Measurements from ENCODE around the gene IL1RL1. TPM values are rescaled to one million over a fixed set of nuclear protein-coding genes. Genes with fewer than 3 reads are reported as not detected.

Gene IL1RL1
- total RNA-seq, 4 donors from 2014 or later, result 4.3 to 20.2 (median 8.1) TPM

DNA sequence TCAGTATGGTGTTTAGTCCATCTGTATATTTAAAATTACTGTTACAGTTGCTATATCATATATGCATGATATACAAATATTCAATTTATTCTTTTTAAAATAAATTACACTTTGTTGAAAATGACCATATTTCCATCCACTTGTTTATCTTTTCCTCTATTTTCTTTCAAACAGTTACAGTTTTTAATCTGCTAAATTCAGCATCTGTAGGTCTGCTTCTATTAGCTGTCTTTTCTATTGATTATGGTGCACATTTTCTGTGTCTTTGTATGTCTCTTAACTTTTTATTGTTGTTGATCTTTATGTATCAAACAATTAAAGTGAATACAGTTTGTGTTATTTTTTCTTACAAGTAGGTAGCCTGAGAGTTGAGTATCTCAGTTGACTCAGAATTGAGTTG, 72.4 kb downstream of the IL1RL1 start:
- TF ChIP-seq POLR2AphosphoS5 (IDR thresholded peaks at IDR 0.05), result no peak
- TF ChIP-seq EP300 (IDR thresholded peaks at IDR 0.05), result no peak
- no peak for TF ChIP-seq POLR2A (IDR thresholded peaks at IDR 0.05; ENCODE audit: low read depth)
- TF ChIP-seq, protein P1, sequence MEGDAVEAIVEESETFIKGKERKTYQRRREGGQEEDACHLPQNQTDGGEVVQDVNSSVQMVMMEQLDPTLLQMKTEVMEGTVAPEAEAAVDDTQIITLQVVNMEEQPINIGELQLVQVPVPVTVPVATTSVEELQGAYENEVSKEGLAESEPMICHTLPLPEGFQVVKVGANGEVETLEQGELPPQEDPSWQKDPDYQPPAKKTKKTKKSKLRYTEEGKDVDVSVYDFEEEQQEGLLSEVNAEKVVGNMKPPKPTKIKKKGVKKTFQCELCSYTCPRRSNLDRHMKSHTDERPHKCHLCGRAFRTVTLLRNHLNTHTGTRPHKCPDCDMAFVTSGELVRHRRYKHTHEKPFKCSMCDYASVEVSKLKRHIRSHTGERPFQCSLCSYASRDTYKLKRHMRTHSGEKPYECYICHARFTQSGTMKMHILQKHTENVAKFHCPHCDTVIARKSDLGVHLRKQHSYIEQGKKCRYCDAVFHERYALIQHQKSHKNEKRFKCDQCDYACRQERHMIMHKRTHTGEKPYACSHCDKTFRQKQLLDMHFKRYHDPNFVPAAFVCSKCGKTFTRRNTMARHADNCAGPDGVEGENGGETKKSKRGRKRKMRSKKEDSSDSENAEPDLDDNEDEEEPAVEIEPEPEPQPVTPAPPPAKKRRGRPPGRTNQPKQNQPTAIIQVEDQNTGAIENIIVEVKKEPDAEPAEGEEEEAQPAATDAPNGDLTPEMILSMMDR (IDR thresholded peaks at IDR 0.05), result no peak
- Histone ChIP-seq H3K27ac (replicated peaks in 1 of 4) (no peak overlapping the region), H3K4me1 (no peaks in the 10 kb centered on the region), H3K9me3 (peaks cover 0 to 22% (median 13%) of the 10 kb centered on the region in 4 donors), H3K36me3 (peaks cover 0 to 9% (median 0%) of the 10 kb centered on the region in 4 donors), H3K4me3 (no peak overlapping the region), H3K27me3 (no peaks in the 10 kb centered on the region)
- no peak for DNase-seq (ENCODE audit: extremely low spot score)
- intact Hi-C loops (cut with DNase I), result no loop called here

DNA sequence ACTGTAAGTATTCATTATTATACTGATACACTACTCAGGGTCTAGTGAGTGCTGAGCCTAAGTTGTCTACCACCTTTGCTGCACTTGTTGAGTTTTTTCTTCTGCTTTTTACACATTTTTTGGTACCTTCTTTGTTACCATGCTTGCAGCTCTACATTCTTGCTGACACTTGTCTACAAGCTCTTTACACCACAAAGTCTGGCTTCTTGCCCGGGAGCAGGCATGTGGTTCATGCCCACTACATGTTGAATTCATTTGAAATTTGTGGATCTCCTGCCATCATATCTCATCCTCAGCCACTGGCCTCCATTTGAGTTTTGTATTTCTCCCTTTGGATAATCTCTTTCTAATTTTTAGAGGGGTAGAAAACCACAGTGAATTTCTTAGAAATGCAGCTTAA, 74.2 kb downstream of the IL1RL1 start:
- WGBS, result 76% methylated on average over 1 of the region's 1 CpG
- intact Hi-C loops (cut with DNase I), result no loop called here
- Histone ChIP-seq H3K36me3 (peaks cover 0 to 9% (median 0%) of the 10 kb centered on the region in 4 donors), H3K4me3 (no peak overlapping the region), H3K27ac (replicated peaks in 1 of 4) (no peak overlapping the region), H3K9me3 (peaks cover 0 to 22% (median 13%) of the 10 kb centered on the region in 4 donors), H3K4me1 (no peaks in the 10 kb centered on the region), H3K27me3 (no peaks in the 10 kb centered on the region)
- peak; percentile 50 for DNase-seq (ENCODE audit: extremely low spot score)
- no peak for TF ChIP-seq POLR2A (IDR thresholded peaks at IDR 0.05; ENCODE audit: low read depth)
- no peak for TF ChIP-seq POLR2AphosphoS5 (IDR thresholded peaks at IDR 0.05)
- TF ChIP-seq, protein P1 (IDR thresholded peaks at IDR 0.05), result no peak
- TF ChIP-seq EP300 (IDR thresholded peaks at IDR 0.05), result no peak

DNA sequence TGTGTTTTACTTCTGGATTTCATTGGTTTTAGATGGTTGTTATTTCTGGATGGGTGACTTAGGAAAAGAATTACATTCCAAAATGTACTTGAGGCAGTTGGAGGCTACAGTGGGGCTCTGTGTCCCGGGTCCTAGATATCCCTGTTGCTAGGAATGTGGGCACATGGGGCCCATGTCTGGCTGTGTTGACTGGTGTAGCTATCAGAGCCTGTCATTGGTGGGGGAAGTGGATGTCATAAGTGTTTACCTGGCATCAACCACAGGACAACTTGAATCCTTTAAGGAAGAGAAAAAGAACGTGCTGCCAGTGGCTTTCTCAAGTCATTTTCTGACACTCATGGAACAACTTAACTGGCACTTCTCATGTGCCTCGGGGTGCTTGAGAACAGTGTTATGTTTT, 74.6 kb downstream of the IL1RL1 start:
- Histone ChIP-seq H3K4me1 (no peaks in the 10 kb centered on the region), H3K27me3 (no peaks in the 10 kb centered on the region), H3K27ac (replicated peaks in 1 of 4) (no peak overlapping the region), H3K36me3 (peaks cover 0 to 9% (median 0%) of the 10 kb centered on the region in 4 donors), H3K9me3 (peaks cover 0 to 22% (median 13%) of the 10 kb centered on the region in 4 donors), H3K4me3 (no peak overlapping the region)
- intact Hi-C loops (cut with DNase I), result no loop called here
- TF ChIP-seq EP300 (IDR thresholded peaks at IDR 0.05) (no peak), POLR2AphosphoS5 (IDR thresholded peaks at IDR 0.05) (no peak), POLR2A (IDR thresholded peaks at IDR 0.05; ENCODE audit: low read depth) (no peak)
- TF ChIP-seq, protein P1 (IDR thresholded peaks at IDR 0.05), result no peak
- DNase-seq (ENCODE audit: extremely low spot score), result peak; percentile 19
- WGBS, result 86% methylated on average over 3 of the region's 3 CpGs

DNA sequence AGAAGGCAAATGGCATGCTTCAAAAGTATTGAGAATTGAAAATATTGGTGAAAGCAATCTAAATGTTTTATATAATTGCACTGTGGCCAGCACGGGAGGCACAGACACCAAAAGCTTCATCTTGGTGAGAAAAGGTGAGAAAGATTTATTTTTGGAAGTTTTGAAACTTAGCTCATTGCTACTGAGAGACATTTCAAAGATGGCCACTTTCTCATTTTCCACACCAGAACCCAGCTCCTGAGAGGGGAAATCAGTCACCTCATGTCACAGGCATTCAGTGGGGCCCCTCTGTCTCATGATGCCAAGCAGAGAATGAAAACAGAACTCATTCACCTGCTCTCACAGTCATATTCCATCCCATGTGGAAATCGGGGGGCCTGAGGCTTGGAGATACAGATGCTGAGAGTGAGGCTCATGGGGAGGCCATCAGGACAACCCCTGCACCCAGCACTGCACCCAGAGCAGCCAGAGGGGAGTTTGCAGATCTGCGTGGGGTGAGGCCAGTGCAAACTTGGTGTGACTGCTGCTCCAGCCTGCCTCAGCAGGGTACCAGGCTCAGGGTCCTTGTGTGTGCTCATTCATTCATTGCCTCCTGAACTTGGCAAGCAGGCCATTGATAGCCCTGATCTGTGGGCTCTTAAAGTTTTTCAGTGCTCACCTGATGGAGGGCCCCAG, 75.6 kb downstream of the IL1RL1 start:
- 75% methylated on average over 3 of the region's 3 CpGs for WGBS
- no peaks in the 10 kb centered on the region for H3K27me3 ChIP-seq
- intact Hi-C loops (cut with DNase I), result no loop called here
- DNase-seq (ENCODE audit: extremely low spot score), result peak; percentile 75
- no peaks in the 10 kb centered on the region for H3K4me1 ChIP-seq
- H3K4me3 ChIP-seq, result no peak overlapping the region
- no peak overlapping the region for H3K27ac ChIP-seq (replicated peaks in 1 of 4)
- H3K36me3 ChIP-seq, result peaks cover 0 to 9% (median 0%) of the 10 kb centered on the region in 4 donors
- no peak for TF ChIP-seq POLR2A (IDR thresholded peaks at IDR 0.05; ENCODE audit: low read depth)
- TF ChIP-seq, protein P1 (IDR thresholded peaks at IDR 0.05), result no peak
- TF ChIP-seq EP300 (IDR thresholded peaks at IDR 0.05), result no peak
- no peak for TF ChIP-seq POLR2AphosphoS5 (IDR thresholded peaks at IDR 0.05)
- H3K9me3 ChIP-seq, result peaks cover 0 to 22% (median 13%) of the 10 kb centered on the region in 4 donors

All from esophagus muscularis mucosa (tissue), 4 donors.